Lower leg skin (tissue), 4 donors: ENCODE measurements around the gene SCAMP4. TPM values are rescaled to one million over a fixed set of nuclear protein-coding genes. Genes with fewer than 3 reads are reported as not detected.

Experiments used
- DNase-seq, 2 donors: peaks; one replicate each; pipeline ENCODE4 v3.0.0-alpha.2; 2019; ENCODE audit warnings: low spot score in 2 of 2
- H3K4me3 ChIP-seq: fragments of 200-600 bp; sonication (generic); 2 replicates; pipeline ENCODE4 v1.5.1; 2017; ENCODE audit warnings: mild to moderate bottlenecking, low read depth; ENCODE audit not compliant: poor library complexity, severe bottlenecking
- POLR2A ChIP-seq, 2 donors: fragments of 450-650 bp; IDR thresholded peaks; one replicate each; pipeline ENCODE4 v1.6.1; 2016 to 2017; ENCODE audit warnings: antibody characterized with exemption in 2 of 2, mild to moderate bottlenecking in 1 of 2, moderate library complexity in 1 of 2
- WGBS, 2 donors: methylation state at CpG; one replicate each; pipeline ENCODE4 v1.1.5; 2018; 5-methylcytosine and 5-hydroxymethylcytosine counted together
- intact Hi-C: fragments of 100-400 bp; cut with DNase I; formaldehyde crosslinking; loops from one replicate; pipeline ENCODE4 v1.15.0; 2023; ENCODE audit warnings: low total_unique reads
- total RNA-seq, 4 donors: library from RNA; depleted of rRNA; stranded (reverse); fragments of >200 nt; gene quantifications; one replicate each; pipeline ENCODE4 v1.1.0, GENCODE V29; 2016
- TF ChIP-seq, protein P1 (sequence below), 3 donors: fragments of 450-650 bp; IDR thresholded peaks; one replicate each; pipeline ENCODE4 v1.5.1; 2016; ENCODE audit warnings: antibody characterized with exemption in 3 of 3, mild to moderate bottlenecking in 3 of 3, moderate library complexity in 2 of 3

Gene SCAMP4
- total RNA-seq, 4 donors from 2014 or later = 108 to 119 (median 113) TPM

DNA sequence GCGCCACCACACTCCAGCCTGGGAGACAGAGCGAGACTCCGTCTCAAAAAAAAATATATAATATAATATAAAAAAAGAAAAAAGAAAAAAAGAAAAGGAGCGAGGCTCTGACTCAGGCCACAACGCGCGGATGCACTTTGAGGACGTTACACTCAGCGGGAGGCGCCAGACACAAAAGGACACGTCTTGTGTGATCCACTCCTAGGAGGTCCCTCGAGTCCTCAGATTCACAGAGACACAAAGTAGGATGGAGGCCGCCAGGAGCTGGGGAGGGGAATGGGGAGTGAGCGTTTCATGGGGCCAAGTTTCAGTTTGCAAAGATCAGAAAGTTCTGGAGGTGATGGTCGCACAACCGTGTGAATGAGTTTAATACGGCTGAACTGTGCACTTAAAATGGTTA lies 11.4 kb upstream of the SCAMP4 start:
- intact Hi-C loops = no loop called here
- H3K4me3 ChIP-seq = no peak overlapping the region
- 87 to 88% methylated on average over 17 of the region's 17 CpGs for WGBS, 2 donors
- DNase-seq = no peak
- no peak for TF ChIP-seq POLR2A (IDR thresholded peaks at IDR 0.05)
- TF ChIP-seq, protein P1, sequence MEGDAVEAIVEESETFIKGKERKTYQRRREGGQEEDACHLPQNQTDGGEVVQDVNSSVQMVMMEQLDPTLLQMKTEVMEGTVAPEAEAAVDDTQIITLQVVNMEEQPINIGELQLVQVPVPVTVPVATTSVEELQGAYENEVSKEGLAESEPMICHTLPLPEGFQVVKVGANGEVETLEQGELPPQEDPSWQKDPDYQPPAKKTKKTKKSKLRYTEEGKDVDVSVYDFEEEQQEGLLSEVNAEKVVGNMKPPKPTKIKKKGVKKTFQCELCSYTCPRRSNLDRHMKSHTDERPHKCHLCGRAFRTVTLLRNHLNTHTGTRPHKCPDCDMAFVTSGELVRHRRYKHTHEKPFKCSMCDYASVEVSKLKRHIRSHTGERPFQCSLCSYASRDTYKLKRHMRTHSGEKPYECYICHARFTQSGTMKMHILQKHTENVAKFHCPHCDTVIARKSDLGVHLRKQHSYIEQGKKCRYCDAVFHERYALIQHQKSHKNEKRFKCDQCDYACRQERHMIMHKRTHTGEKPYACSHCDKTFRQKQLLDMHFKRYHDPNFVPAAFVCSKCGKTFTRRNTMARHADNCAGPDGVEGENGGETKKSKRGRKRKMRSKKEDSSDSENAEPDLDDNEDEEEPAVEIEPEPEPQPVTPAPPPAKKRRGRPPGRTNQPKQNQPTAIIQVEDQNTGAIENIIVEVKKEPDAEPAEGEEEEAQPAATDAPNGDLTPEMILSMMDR (IDR thresholded peaks at IDR 0.05) = no peak

DNA sequence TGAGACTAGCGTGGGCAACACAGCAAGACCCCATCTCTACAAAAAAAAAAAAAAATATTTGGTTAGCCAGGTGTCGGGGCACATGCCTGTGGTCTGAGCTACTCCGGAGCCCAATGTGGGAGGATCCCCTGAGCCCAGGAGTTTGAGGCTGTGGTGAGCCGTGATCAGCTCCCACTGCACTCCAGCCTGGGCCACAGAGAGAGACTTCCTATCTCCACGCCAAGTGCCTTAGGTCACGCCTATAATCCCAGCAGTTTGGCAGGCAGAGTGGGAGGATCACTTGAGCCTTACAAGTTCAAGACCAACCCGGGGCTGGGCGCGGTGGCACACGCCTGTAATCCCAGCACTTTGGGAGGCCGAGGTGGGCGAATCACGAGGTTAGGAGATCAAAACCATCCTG lies 8.7 kb upstream of the SCAMP4 start:
- TF ChIP-seq POLR2A (IDR thresholded peaks at IDR 0.05) = no peak
- TF ChIP-seq, protein P1 (IDR thresholded peaks at IDR 0.05) = no peak
- 58 to 84% methylated on average over 6 to 13 of the region's 13 CpGs for WGBS, 2 donors
- intact Hi-C loops = no loop called here
- no peak overlapping the region for H3K4me3 ChIP-seq
- DNase-seq = no peak

DNA sequence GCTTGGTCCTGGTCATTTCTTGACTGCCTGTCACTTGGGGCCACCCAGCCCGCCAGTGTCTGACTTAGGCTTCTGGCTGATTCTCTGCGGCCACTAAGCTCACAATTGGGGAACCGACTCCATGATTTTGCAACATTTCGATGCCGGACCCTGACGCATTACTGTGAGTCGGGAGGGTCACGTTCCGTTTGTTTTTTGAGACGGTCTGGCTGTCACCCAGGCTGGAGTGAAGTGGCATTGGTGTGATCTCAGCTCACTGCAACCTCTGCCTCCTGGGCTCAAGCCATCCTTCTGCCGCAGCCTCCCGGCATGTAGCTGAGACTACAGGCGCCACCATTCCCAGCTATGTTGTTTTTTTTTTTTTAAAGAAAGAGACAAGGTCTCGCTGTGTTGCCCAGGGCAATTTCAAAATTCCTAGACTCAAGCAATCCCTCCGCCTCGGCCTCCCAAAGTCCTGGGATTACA lies 3.2 kb upstream of the SCAMP4 start:
- intact Hi-C loops = no loop called here
- DNase-seq = peak in 1 of 2 donors; percentile 51
- H3K4me3 ChIP-seq = no peak overlapping the region
- TF ChIP-seq, protein P1 (IDR thresholded peaks at IDR 0.05) = no peak
- TF ChIP-seq POLR2A (IDR thresholded peaks at IDR 0.05) = no peak
- WGBS, 2 donors = 89 to 92% methylated on average over 16 of the region's 16 CpGs

DNA sequence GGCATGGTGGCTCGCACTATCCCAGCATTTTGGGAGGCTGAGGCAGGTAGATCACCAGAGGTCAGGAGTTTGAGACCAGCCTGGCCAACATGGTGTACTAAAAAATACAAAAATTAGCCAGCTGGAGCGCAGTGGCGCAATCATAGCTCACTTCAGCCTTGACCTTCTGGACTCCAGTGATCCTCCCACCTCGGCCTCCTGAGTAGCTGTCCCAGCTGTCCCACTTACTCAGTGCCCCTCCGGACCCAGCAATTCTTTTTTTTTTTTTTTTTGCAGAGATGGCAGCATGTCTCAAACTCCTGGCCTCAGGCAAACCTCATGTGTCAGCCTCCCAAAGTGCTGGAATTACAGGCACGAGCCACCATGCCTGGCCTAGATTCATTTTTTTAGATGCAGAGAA lies 2.3 kb upstream of the SCAMP4 start:
- intact Hi-C loops = no loop called here
- WGBS, 2 donors = 68 to 73% methylated on average over 6 of the region's 6 CpGs
- TF ChIP-seq, protein P1 (IDR thresholded peaks at IDR 0.05) = no peak
- no peak for TF ChIP-seq POLR2A (IDR thresholded peaks at IDR 0.05)
- no peak overlapping the region for H3K4me3 ChIP-seq
- no peak for DNase-seq

DNA sequence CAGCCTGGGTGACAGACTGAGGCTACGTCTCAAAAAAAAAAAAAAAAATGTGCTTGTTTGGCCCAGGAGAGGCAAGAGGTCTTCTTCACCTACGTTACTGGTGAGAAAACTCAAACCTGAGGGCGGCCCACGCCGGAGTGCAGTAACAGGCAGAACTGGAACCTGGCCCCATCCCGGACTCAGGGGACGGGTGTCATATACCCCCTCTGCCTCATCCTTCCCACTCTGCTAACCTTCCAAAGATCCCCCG lies 414 bp upstream of the SCAMP4 start:
- intact Hi-C loops = no loop called here
- 28 to 33% methylated on average over 8 of the region's 8 CpGs for WGBS, 2 donors
- no peak overlapping the region for H3K4me3 ChIP-seq
- no peak for TF ChIP-seq POLR2A (IDR thresholded peaks at IDR 0.05)
- TF ChIP-seq, protein P1 (IDR thresholded peaks at IDR 0.05) = no peak
- DNase-seq = no peak

DNA sequence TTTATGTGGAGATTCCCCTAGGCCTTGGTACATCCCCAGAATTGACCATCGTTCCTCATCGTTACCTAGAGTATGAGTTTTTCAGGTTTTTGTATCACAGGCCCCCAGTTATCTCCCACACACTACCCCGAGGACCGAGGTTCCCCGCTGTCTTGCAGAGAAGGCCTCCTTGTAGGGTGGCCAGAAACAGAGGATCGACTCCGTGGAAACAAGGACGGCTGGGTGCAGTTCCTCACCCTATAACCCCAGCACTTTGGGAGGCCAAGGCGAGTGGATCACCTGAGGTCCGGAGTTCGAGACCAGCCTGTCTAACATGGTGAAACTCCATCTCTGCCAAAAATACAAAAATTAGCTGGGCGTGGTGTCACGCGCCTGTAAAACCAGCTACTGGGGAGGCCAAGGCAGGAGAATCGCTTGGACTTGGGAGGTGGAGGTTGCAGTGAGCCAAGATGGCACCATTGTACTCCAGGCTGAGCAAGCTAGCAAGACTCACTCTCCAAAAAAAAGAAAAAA lies 720 bp downstream of the SCAMP4 start:
- 61 to 63% methylated on average over 15 of the region's 15 CpGs for WGBS, 2 donors
- DNase-seq = no peak

More for the DNA sequence above, 720 bp downstream of the SCAMP4 start:
- no peak for TF ChIP-seq POLR2A (IDR thresholded peaks at IDR 0.05)
- TF ChIP-seq, protein P1 (IDR thresholded peaks at IDR 0.05) = no peak
- intact Hi-C loops = no loop called here
- H3K4me3 ChIP-seq = peak overlapping the region; percentile 56
